HL-60/S4 treated with phorbol 12-myristate 13-acetate at 8.2 ng/mL for 4 days and 3 days (cell line): ENCODE results near the gene SRRM4.

Experiments
- in situ Hi-C: fragments of 300-500 bp; cut with MboI; formaldehyde crosslinking; loops from 2 replicates; pipeline ENCODE4 v1.15.0; 2022; ENCODE audit warnings: low sequenced_read_pairs

The SRRM4 gene

GRCh38 chr12:119157978-119158377 is 176.6 kb downstream of the SRRM4 start:
- in situ Hi-C loops, result no loop called here

- in situ Hi-C loops, result no loop called here
Observed at GRCh38 chr12:119158402-119158801, 177.1 kb downstream of the SRRM4 start.

- in situ Hi-C loops, result no loop called here
Observed at GRCh38 chr12:119159844-119160243, 178.5 kb downstream of the SRRM4 start.

GRCh38 chr12:119167902-119168301 is 186.6 kb downstream of the SRRM4 start:
- in situ Hi-C loops, result no loop called here

GRCh38 chr12:119168721-119169120 is 187.4 kb downstream of the SRRM4 start:
- in situ Hi-C loops, result no loop called here

GRCh38 chr12:119169150-119169549 is 187.8 kb downstream of the SRRM4 start:
- in situ Hi-C loops, result no loop called here

- in situ Hi-C loops, result no loop called here
Observed at GRCh38 chr12:119171291-119171690, 189.9 kb downstream of the SRRM4 start.

- in situ Hi-C loops, result no loop called here
Observed at GRCh38 chr12:119171691-119172425, 190.5 kb downstream of the SRRM4 start.

- in situ Hi-C loops, result no loop called here
Observed at GRCh38 chr12:119175081-119175480, 193.7 kb downstream of the SRRM4 start.

GRCh38 chr12:119176267-119177055 is 195.1 kb downstream of the SRRM4 start:
- in situ Hi-C loops, result no loop called here

GRCh38 chr12:119177056-119177325 is 195.7 kb downstream of the SRRM4 start:
- in situ Hi-C loops, result no loop called here

GRCh38 chr12:119177724-119178380 is 196.5 kb downstream of the SRRM4 start:
- in situ Hi-C loops, result no loop called here

GRCh38 chr12:119178544-119179334 is 197.4 kb downstream of the SRRM4 start, which contains the start of gene HSPB8:
HSPB8 (plus strand) TSS chr12:119178931; CDS start chr12:119179313, 382 bp downstream.
- in situ Hi-C loops, result no loop called here

- in situ Hi-C loops, result no loop called here
Observed at GRCh38 chr12:119179335-119180021, 198.1 kb downstream of the SRRM4 start.

GRCh38 chr12:119180380-119181040 is 199.2 kb downstream of the SRRM4 start:
- in situ Hi-C loops, result no loop called here

- in situ Hi-C loops, result no loop called here
Observed at GRCh38 chr12:119181202-119181601, 199.9 kb downstream of the SRRM4 start.

- in situ Hi-C loops, result no loop called here
Observed at GRCh38 chr12:119181944-119182343, 200.6 kb downstream of the SRRM4 start.

GRCh38 chr12:119182701-119183493 is 201.6 kb downstream of the SRRM4 start:
- in situ Hi-C loops, result no loop called here
